ENCODE measurements around the gene GCG.
A peak's percentile ranks its signal among the peaks of the same experiment; 100 is the strongest.

GCG gene

GRCh38 chr2:162152147-162152546 lies at the start of gene GCG:
Gene GCG, minus strand, starts transcription at chr2:162152247. Its CDS starts 3,069 bp downstream, at chr2:162149178.
- no peak for DNase-seq

GRCh38 chr2:162200636-162201035 lies 48.6 kb upstream of the GCG start:
- DNase-seq: no peak

- DNase-seq: no peak
Measured at GRCh38 chr2:162199913-162200312, 47.9 kb upstream of the GCG start.

GRCh38 chr2:162198239-162198638 lies 46.2 kb upstream of the GCG start:
- DNase-seq: no peak

GRCh38 chr2:162197069-162197825 lies 45.2 kb upstream of the GCG start:
- no peak for DNase-seq

GRCh38 chr2:162196638-162197037 lies 44.6 kb upstream of the GCG start:
- no peak for DNase-seq

GRCh38 chr2:162188451-162188850 lies 36.4 kb upstream of the GCG start:
- DNase-seq: no peak

GRCh38 chr2:162185541-162186232 lies 33.6 kb upstream of the GCG start:
- no peak for DNase-seq

- no peak for DNase-seq
Measured at GRCh38 chr2:162184821-162185450, 32.9 kb upstream of the GCG start.

GRCh38 chr2:162184359-162184758 lies 32.3 kb upstream of the GCG start:
- no peak for DNase-seq

- no peak for DNase-seq
Measured at GRCh38 chr2:162182395-162182794, 30.3 kb upstream of the GCG start.

GRCh38 chr2:162177301-162177700 lies 25.3 kb upstream of the GCG start:
- no peak for DNase-seq

- no peak for DNase-seq
Measured at GRCh38 chr2:162175714-162176113, 23.7 kb upstream of the GCG start.

- no peak for DNase-seq
Measured at GRCh38 chr2:162174746-162175145, 22.7 kb upstream of the GCG start.

GRCh38 chr2:162172802-162173370 lies 20.8 kb upstream of the GCG start:
- no peak for DNase-seq

- DNase-seq: no peak
Measured at GRCh38 chr2:162166745-162167144, 14.7 kb upstream of the GCG start.

- DNase-seq: no peak
Measured at GRCh38 chr2:162166174-162166573, 14.1 kb upstream of the GCG start.

- no peak for DNase-seq
Measured at GRCh38 chr2:162164802-162165201, 12.8 kb upstream of the GCG start.

GRCh38 chr2:162159446-162159845 lies 7.4 kb upstream of the GCG start:
- DNase-seq: no peak

- no peak for DNase-seq
Measured at GRCh38 chr2:162156149-162156548, 4.1 kb upstream of the GCG start.

GRCh38 chr2:162155093-162155492 lies 3.0 kb upstream of the GCG start:
- DNase-seq: no peak

GRCh38 chr2:162153608-162154224 lies 1.7 kb upstream of the GCG start:
- DNase-seq: peak; percentile 21

GRCh38 chr2:162149940-162150339 lies 2.1 kb downstream of the GCG start:
- DNase-seq: no peak

Data from NCI-H526 treated with DMSO at 0.1 percent for 48 hours (cell line).